ES-I3 (cell line): ENCODE data around the gene UNC5A.
A peak's percentile ranks its signal among the peaks of the same experiment; 100 is the strongest.

Experiments
- H3K36me3 ChIP-seq: 2 replicates; pipeline ENCODE4 v1.6.1; 2013; ENCODE audit warnings: mild to moderate bottlenecking, low read length, control low read depth, moderate library complexity; ENCODE audit not compliant: insufficient read depth
- H3K4me1 ChIP-seq: 2 replicates; pipeline ENCODE4 v1.6.1; 2013; ENCODE audit warnings: mild to moderate bottlenecking, control low read depth, low read length; ENCODE audit not compliant: insufficient read depth
- H3K9ac ChIP-seq: 2 replicates; pipeline ENCODE4 v1.6.1; 2013; ENCODE audit warnings: low read depth, mild to moderate bottlenecking, low read length, moderate library complexity
- H3K9me3 ChIP-seq: 2 replicates; pipeline ENCODE4 v1.6.1; 2013; ENCODE audit warnings: mild to moderate bottlenecking, low read length, moderate library complexity; ENCODE audit not compliant: control insufficient read depth, insufficient read depth

UNC5A gene

DNA sequence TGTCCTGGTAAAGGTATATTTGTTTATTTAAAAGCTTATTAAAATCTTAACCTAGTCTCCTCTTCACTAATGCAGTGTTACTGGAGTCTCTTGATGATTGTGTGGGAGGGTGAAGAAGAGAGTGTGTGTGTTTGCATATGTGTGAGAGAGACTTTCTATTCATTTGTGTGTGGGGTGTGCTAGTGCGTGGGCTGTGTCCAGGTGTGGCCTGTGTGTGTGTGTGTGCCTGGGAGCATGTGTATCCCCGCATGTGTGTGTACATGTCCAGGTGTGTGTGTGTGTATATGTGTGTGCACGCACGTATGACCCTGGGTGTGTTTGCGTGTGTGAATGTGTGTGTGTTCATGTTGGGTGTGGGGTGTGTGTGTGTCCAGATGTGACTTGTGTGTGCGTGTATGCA is 10.3 kb upstream of the UNC5A start:
- Histone ChIP-seq H3K9ac (no peak overlapping the region), H3K36me3 (no peaks in the 10 kb centered on the region), H3K9me3 (no peaks in the 10 kb centered on the region), H3K4me1 (no peaks in the 10 kb centered on the region; the same call in 1 of the 2 replicates)

DNA sequence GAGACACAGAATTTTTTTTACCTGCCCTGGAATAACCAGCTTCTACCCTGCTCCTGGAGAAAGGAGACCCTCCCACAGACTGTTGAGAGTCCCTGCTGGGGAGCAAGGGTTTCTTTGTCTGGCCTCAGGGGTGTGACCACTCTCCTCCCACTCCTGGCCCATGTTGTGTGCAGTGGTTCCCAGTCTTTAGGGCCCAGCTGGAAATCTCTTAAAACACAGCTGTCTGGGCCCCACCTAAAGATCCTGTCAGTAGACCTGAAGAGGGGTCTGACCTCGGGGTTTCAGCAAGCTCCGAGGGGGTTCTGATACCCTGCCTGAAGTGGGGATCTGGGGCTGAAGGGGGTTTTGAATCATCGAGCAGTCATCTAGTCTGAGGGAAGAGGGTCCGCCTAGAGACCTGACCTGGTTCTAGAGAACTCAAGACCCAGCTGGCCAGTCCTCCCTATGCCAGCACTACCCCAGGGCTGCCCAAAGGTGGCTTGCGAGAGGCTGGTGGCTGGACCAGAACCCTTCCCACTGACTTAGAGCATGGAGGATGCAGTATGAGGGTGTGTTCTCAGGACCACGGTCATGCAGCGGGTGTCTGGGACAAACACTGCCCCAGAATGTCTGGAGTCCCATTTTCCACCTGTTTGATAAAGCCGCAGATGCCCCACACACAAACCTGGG is 8.1 kb upstream of the UNC5A start:
- Histone ChIP-seq H3K9me3 (no peaks in the 10 kb centered on the region), H3K9ac (no peak overlapping the region), H3K4me1 (no peaks in the 10 kb centered on the region), H3K36me3 (no peaks in the 10 kb centered on the region)

DNA sequence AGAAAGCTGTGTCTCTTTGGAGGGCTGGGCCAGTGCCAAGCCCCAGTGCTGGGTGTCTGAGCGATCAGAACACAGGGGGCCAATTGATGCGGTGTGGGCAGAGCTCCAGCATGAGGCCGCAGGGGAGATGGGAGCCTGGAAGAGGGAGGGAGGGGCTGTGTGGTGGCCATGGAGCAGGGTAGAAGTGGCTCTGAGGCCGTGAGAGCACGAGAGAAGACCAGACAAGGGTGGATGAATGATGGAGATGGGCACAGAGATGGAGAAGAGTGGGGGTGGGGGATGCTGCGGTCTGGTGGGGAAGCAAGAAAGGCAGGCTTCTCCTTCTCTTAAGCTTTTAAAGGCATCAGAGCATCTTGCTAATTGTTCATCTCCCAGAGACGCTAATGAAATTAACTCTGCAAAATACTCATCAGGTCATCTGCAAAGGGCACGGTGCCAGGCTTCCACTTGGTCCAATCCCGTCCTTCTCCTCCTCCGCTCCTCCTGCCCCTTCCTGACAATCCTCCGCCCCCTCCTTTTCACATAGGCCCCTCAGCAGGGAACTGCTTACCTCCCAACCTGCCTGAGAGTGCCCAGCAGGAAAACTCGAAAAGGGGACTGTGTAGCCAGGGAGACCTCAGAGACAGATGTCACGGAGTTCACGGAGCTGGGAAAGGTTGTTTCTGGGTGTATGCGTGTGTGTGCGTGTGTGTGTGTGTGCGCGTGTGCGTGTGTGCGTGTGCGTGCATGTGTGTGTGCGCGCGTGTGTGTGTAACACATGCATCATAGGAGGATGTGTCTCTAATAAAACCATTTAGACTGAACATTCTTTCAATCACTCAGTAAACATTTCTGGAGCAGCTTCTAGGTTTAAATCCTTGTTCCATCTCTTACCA is 7.1 kb upstream of the UNC5A start:
- Histone ChIP-seq H3K9me3 (no peaks in the 10 kb centered on the region), H3K36me3 (no peaks in the 10 kb centered on the region), H3K9ac (no peak overlapping the region), H3K4me1 (no peaks in the 10 kb centered on the region)

DNA sequence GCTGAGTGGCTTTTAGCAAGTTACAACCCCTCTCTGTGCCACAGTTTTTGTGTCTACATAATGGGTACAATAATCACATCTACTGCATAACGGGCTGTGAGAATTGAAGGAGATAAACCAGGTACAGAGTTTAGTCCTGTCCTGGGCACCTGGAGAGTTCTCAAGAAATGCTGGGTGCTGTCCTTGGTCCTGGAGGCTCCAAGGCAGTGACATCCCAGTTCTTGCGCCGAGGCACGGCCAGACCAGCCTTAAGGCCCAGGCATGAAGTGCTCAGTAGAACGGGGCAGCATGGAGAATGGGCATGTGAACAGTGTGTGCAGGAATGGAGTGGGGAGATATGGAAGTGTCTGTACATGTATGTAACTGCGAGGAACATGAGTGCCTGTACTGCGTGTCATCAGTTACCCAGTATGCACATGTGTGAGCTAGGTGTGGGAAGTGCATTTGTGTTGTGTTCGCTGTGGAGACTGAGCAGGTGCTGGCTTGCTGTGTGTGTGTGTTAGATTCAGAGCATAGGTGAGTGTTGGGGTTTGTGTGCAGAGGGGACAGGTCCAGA is 6.3 kb upstream of the UNC5A start:
- H3K36me3 ChIP-seq, result no peaks in the 10 kb centered on the region
- H3K9me3 ChIP-seq, result no peaks in the 10 kb centered on the region
- H3K4me1 ChIP-seq, result no peaks in the 10 kb centered on the region
- no peak overlapping the region for H3K9ac ChIP-seq

DNA sequence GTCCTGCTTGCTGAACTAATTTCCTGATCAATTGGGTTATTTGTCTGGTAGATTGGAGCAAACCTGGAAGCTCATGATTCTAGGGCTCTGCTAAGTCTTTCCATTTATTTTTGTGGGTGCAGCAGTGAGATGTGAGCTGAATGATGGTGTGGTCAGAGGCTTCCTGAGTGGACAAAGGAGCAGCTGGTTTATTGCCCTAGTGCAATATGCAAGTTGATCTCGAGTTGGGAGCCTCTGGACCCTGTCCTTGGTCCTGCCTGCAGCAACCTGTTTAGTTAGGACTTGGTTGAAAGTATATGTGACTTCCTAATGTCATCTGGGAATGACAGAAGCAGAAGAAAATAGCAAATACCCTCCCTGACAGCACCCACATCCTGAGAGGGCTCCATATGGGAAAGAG is 4.2 kb upstream of the UNC5A start:
- Histone ChIP-seq H3K4me1 (no peaks in the 10 kb centered on the region), H3K9me3 (no peaks in the 10 kb centered on the region), H3K36me3 (no peaks in the 10 kb centered on the region), H3K9ac (no peak overlapping the region)

GRCh38 chr5:176809544-176810080 is 747 bp upstream of the UNC5A start:
- Histone ChIP-seq H3K9ac (peak overlapping the region; percentile 61), H3K9me3 (no peaks in the 10 kb centered on the region), H3K36me3 (no peaks in the 10 kb centered on the region), H3K4me1 (no peaks in the 10 kb centered on the region)

GRCh38 chr5:176810687-176811501 is 535 bp downstream of the UNC5A start:
- Histone ChIP-seq H3K36me3 (no peaks in the 10 kb centered on the region), H3K4me1 (no peaks in the 10 kb centered on the region), H3K9ac (peak overlapping the region; percentile 61; the same call in 1 of the 2 replicates), H3K9me3 (no peaks in the 10 kb centered on the region)

- no peaks in the 10 kb centered on the region for H3K36me3 ChIP-seq
- H3K9ac ChIP-seq, result no peak overlapping the region
- H3K9me3 ChIP-seq, result no peaks in the 10 kb centered on the region
- 0 out of 2 replicates have a peak, but pooled peaks cover 9% of the 10 kb centered on the region for H3K4me1 ChIP-seq
Observed at GRCh38 chr5:176812269-176813259, 2.2 kb downstream of the UNC5A start.

GRCh38 chr5:176813587-176814312 is 3.4 kb downstream of the UNC5A start:
- Histone ChIP-seq H3K9me3 (no peaks in the 10 kb centered on the region), H3K36me3 (no peaks in the 10 kb centered on the region), H3K9ac (no peak overlapping the region), H3K4me1 (0 out of 2 replicates have a peak, but pooled peaks cover 9% of the 10 kb centered on the region)

- H3K4me1 ChIP-seq, result 0 out of 2 replicates have a peak, but pooled peaks cover 9% of the 10 kb centered on the region
- no peaks in the 10 kb centered on the region for H3K36me3 ChIP-seq
- no peaks in the 10 kb centered on the region for H3K9me3 ChIP-seq
- H3K9ac ChIP-seq, result no peak overlapping the region
Observed at GRCh38 chr5:176814313-176814685, 3.9 kb downstream of the UNC5A start.

DNA sequence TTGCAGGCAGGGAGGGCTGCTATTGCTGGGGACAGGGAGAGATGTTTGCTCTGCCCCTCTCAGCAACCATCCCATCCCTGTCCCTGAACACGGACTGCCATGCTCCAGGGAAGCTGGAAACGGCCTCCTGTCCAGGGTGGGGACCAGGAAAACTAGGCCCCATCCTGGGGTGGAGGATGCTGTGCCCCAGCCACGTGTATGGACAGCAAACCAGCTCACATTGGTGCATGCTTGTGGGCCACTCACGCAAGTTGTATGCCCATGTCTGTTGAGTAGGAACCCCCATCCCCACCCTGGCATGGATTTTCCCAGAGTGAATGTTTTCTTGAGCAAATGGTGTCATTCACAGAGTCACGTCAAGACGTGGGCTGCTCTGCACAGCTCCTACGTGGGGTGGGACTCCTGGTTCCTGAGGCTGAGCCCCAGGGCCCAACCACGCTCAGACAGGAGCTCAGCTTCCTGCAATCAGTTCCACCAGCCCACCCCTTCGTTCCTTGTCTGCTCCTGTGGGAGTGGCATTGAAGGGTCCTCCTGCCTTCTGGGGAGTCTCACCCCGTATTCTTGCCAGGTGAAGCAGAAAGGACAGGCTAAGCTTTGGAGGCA is 4.6 kb downstream of the UNC5A start:
- 0 out of 2 replicates have a peak, but pooled peaks cover 9% of the 10 kb centered on the region for H3K4me1 ChIP-seq
- no peaks in the 10 kb centered on the region for H3K9me3 ChIP-seq

GRCh38 chr5:176816043-176816745 is 5.8 kb downstream of the UNC5A start:
- H3K36me3 ChIP-seq, result no peaks in the 10 kb centered on the region
- H3K9me3 ChIP-seq, result no peaks in the 10 kb centered on the region
- 0 out of 2 replicates have a peak, but pooled peaks cover 9% of the 10 kb centered on the region for H3K4me1 ChIP-seq
- no peak overlapping the region for H3K9ac ChIP-seq

More for the DNA sequence above, 4.6 kb downstream of the UNC5A start:
- Histone ChIP-seq H3K9ac (no peak overlapping the region), H3K36me3 (no peaks in the 10 kb centered on the region)
